HUDEP-2 (cell line): ENCODE data around the gene EID3.

Source experiments
- DNase-seq, 76 experiments: peaks; one replicate each; lab custom pipeline; 2025; ENCODE audit not compliant: unreplicated experiment in 76 of 76; lab: John Stamatoyannopoulos, UW

The EID3 gene

GRCh38 chr12:104333692-104334255 lies 30.2 kb downstream of the EID3 start:
- no peak for DNase-seq

DNA sequence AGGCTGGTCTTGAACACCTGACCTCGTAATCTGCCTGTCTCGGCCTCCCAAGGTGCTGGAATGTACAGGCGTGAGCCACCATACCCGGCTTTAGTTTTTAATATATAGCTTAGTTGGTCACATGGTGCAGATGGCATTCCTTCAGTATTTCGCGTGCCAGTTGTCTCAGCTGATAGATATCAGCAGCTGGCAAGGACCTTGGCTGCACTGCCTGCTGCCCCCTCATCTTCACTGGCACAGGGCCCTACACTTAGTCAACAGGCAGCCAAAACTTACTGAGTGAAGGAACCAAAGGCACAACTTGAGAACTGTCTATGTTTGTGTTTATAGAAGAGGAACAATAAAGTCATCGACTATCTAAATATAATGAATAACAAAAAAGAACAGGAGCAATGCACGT lies 31.0 kb downstream of the EID3 start:
- DNase-seq, result peak in 54 of 76 experiments; percentile 2 to 67 (median 28)

DNA sequence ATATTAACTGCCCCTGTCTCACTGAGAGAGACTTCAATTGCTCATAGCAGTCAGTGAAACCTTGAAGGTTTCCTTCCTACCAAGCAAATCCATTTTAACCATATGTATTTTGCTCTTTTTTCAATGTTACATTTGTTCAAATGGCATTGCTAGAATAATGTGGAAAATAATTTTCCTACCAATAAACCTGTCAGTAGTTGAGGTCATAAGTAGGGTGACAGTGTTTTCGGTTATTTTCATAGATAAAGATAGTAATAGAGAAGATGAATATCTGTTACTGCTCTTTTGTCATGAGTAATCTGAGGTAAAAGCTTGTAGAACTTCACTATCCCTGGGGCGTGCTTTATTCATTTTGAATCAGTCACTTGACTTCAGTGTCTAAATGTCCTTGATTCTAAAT lies 32.6 kb downstream of the EID3 start:
- DNase-seq, result no peak

- no peak for DNase-seq
Observed at GRCh38 chr12:104337030-104337558, 33.6 kb downstream of the EID3 start.

- DNase-seq, result no peak
Observed at GRCh38 chr12:104339663-104340062, 36.1 kb downstream of the EID3 start.

DNA sequence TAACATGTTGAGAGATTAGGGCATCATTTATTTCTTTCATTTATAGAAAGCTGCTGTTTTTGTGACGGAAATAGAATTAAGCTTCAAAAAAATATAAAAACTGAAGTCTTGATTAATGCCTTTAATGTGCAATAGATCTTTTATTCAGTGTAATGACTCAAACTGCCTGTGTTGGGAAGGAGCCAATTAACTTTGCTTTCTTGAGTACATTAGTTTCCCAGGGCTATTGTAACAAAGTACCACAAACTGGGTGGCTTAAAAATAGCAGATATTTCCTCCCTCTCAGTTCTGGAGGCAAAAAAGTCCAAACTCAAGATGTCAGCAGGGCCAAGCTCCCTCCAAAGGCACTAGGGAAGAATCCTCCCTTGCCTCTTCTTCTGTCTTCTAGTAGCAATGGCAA lies 36.6 kb downstream of the EID3 start:
- no peak for DNase-seq

GRCh38 chr12:104340925-104341611 lies 37.5 kb downstream of the EID3 start:
- DNase-seq, result no peak

DNA sequence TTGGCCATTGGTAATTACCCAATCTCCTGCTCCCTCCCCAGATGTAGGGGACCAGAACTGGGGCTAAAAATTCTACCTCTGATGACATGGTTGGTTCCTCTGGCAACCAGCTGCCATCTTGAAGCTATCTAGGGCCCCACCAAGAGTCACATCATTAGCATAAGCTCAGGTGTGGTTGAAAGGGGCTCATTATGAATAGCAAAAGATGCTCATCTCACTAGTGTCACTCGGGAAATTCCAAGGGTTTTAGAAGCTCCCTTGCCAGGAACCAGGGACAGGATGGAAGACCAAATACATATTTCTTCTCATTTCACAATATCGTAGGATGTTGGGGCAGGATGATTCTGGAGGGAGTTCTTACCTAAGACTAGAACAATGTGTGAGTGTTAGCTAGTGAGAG lies 38.6 kb downstream of the EID3 start:
- DNase-seq, result no peak

DNA sequence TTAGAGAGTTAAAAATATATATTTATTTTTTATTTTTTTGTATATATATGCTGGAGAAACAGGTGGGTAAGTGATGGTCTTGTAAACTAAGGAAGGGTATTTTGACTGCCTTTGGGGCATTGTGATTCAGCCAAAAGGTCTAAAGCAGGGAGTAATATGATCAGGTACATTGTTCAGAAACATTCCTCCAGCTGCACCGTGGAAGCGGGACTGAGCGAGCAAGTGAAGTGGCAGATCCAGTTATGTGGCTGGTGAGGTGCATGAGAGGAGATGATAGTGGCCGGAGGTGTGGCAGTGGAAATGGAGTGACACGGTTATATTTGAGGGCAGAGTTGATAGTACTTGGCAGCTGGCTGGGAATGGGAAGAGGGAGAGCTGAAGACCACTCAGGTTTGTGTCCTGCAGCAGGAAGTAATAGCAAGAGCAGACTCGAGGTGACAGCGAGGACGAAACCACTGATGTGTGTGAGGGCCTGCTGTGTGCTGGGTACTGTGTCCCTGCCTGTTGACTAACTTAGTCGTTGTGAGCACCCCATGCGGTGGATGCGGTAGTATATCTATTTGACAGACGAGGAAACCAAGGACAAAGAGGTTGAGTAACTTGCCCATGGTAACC lies 39.2 kb downstream of the EID3 start:
- no peak for DNase-seq

GRCh38 chr12:104344682-104345081 lies 41.1 kb downstream of the EID3 start:
- no peak for DNase-seq

DNA sequence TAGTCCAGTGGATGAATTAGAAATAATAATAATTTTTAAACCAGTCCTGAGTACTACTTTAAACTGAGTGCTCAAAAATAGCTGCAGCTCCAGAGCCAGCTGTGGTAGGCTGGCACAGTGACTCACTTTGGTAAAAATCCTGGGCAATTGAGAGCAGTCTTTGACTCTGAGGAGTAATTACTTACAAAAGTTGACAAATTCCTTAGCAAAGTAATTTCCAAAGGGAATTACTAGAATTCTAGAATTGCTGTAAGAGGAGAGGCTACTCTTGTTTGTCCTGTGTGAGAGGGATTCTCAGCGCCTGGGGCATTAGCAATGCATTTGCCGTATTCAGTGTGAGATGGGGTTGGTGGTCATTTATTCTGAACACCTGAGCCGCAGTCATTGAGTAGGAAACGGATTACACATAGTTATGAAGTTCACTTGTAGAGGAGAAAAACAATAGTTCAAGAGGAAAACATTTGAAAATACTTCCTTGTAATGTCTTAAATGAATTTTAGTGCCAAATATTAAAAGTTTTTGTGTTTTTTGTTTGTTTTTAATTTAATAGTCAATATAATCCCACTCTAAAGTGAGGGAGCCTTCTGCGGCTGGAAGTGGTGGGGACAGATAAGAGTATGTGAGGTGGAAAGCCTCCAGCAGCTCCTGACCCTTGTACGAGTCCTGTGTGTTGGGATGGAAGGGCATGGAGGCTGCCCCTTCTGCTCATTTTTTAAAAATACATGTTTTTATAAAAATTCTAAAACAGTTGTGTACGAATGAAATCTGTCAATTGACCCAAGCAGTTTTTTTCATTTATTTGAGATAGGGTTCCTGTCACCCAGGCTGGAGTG lies 41.9 kb downstream of the EID3 start:
- DNase-seq, result no peak

DNA sequence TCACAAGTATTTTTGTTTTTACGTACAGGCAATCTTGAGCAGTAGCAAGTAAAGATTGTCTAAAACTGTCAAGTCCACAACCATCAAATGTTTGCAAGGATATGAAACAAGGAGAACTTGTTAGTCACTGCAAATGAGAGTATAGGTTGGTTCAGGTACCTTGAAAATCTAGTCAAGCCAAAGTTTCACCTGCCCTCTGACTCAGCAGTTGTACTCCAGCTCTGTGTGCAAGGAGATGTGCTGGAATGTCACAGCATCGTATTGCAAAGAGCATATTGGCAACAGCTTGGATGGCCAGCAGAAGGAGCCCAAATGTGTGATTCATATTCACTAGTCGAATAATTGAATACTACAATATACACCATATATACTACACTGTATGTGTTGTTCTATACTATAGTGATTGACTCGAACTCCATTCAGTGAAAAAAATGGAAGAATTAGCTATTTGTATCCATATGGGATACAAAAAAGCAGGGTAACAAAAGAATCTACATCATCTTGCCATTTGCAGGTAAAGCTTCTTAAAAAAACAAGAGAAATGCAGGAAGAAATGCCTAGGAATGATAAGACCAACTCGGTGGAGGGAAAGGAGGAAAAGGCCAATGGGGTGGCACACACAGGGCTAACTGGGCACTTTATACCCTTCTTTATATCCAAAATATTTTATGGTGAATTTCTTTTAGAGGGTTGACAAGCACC lies 44.0 kb downstream of the EID3 start:
- DNase-seq, result no peak

DNA sequence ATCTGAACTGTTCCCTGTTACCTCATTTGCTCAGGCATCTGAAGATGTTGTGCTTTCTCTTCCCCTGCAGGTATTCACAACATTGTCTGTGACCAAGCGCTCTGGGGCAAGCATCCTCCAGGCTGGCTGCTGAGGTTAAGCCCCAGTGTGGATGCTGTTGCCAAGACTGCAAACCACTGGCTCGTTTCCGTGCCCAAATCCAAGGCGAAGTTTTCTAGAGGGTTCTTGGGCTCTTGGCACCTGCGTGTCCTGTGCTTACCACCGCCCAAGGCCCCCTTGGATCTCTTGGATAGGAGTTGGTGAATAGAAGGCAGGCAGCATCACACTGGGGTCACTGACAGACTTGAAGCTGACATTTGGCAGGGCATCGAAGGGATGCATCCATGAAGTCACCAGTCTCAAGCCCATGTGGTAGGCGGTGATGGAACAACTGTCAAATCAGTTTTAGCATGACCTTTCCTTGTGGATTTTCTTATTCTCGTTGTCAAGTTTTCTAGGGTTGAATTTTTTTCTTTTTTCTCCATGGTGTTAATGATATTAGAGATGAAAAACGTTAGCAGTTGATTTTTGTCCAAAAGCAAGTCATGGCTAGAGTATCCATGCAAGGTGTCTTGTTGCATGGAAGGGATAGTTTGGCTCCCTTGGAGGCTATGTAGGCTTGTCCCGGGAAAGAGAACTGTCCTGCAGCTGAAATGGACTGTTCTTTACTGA lies 44.9 kb downstream of the EID3 start:
- DNase-seq, result no peak

DNA sequence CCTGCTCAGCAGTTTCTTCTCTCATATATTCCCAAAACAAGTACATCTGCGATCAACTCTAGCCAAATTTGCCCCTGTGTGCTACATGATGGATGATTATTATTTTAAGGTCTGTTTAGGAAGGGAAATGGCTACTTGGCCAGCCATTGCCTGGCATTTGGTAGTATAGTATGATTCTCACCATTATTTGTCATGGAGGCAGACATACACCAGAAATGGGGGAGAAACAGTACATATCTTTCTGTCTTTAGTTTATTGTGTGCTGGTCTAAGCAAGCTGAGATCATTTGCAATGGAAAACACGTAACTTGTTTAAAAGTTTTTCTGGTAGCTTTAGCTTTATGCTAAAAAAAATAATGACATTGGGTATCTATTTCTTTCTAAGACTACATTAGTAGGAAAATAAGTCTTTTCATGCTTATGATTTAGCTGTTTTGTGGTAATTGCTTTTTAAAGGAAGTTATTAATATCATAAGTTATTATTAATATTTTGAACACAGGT lies 45.5 kb downstream of the EID3 start:
- no peak for DNase-seq

DNA sequence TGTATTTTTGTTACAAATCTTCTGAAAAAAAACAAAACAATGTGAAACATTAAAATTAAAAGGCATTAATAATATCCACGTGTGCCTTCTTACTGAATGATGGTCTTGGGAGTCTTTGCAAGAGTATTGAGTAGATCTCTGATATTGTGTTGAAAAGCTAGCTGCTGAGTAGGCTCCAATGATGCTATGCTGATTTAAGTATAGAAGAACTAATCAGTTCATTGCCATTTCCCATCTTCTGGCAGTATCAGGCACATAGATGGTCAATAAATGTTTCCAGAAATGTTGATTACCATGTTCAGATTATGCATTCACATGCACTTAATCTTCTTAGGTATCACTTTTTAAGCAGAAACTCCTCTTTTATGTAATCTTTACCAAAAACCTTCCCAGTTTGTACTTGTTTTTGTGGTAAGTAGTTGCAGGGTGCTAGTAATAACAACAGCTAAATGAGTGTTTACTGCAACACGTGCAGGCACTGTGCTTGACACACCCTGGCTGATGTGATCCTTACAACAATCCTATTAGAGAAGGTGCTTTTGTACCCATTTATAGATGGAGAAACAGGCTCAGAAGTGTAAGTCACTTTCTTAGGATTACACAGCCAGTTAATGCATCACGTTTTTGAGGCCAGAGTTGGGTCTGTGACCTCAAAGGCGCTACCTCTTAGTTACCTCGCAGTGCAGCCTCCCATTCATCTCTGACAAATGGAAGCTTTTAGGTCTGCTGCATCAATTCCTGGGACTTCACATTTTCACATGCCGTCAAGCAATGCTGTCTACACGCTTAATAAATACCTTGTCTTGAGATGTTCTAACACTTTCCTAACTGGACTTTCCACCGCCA lies 46.9 kb downstream of the EID3 start:
- DNase-seq, result no peak

GRCh38 chr12:104351057-104351983 lies 47.8 kb downstream of the EID3 start:
- DNase-seq, result no peak

DNA sequence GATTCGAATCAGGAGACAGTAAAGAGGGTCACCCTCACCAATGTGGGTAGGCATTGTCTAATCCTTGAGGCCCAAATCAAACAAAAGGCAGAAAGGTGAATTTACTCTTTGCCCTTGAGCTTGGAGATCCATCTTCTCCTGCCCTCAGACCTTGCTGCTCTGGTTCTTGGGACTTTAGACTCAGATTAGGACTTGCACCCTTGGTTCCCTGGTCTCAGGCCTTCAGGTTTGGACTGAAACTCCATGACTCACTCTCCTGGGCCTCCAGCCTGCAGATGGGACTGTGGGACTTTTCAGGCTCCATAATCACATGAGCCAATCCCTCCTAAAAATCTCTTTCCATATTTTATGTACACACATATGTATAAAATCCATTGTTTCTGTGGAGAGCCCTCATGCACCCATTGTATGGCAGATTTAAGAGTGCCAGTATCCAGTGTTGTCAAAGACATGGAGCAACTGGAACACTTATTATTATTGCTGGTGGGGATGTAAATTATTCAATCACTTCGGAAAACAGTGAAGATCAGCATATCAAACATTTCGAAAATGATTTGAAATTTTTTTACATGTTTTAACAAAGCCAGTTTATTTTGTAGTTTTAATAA lies 48.7 kb downstream of the EID3 start:
- no peak for DNase-seq
